ENCODE data around the gene FBXL20.

Gene FBXL20

DNA sequence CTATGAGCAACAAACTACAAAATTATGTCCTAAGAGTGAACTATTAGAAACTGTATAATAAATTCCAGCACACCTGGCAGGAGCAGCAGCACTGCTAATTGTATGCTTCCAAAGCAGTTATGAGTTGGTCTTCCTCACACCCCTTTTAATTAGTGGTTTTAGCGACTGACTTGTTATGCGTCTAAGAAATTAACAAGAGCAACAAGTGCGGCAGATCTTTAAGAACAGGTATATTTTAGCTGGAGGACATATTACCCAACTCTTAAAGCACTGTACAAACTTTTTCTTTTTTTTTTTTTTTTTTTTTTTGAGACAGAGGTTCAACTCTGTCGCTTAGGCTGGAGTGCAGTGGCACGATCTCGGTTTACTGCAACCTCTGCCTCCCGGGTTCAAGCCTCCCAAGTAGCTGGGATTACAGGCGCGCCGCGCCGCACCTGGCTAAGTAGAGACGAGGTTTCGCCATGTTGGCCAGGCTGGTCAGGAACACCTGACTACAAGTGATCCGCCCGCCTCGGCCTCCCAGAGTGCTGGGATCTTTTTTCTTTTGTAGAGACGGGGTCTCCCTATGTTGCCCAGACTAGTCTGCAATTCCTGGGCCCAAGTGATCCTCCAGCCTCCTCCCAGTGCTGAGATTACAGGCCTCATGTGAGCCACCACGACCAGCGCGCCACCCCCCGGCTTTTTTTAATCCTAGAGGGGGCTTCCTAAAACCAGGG is 1.6 kb upstream of the FBXL20 start:
- no peak overlapping the region for H3K9ac ChIP-seq (ENCODE audit: low read length)
- no peaks in the 10 kb centered on the region for H3K27me3 ChIP-seq (ENCODE audit: insufficient read depth, low read length)
- no peaks in the 10 kb centered on the region for H3K9me2 ChIP-seq (ENCODE audit: low read depth, low read length)
- peak overlapping the region; percentile 73 for H3K4me3 ChIP-seq (ENCODE audit: low read depth, low read length, poor library complexity, severe bottlenecking)
- H4K20me1 ChIP-seq (ENCODE audit: insufficient read depth, low read length), result no peaks in the 10 kb centered on the region
- H3K79me2 ChIP-seq (ENCODE audit: insufficient read depth, low read length), result peaks cover 17% of the 10 kb centered on the region; the same call in 1 of the 2 replicates
- TF ChIP-seq, protein P1, sequence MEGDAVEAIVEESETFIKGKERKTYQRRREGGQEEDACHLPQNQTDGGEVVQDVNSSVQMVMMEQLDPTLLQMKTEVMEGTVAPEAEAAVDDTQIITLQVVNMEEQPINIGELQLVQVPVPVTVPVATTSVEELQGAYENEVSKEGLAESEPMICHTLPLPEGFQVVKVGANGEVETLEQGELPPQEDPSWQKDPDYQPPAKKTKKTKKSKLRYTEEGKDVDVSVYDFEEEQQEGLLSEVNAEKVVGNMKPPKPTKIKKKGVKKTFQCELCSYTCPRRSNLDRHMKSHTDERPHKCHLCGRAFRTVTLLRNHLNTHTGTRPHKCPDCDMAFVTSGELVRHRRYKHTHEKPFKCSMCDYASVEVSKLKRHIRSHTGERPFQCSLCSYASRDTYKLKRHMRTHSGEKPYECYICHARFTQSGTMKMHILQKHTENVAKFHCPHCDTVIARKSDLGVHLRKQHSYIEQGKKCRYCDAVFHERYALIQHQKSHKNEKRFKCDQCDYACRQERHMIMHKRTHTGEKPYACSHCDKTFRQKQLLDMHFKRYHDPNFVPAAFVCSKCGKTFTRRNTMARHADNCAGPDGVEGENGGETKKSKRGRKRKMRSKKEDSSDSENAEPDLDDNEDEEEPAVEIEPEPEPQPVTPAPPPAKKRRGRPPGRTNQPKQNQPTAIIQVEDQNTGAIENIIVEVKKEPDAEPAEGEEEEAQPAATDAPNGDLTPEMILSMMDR (IDR thresholded peaks at IDR 0.05; ENCODE audit: low read length), result no peak
- no peak for TF ChIP-seq EZH2 (IDR thresholded peaks at IDR 0.05; ENCODE audit: borderline replicate concordance, low read length)
- H3K4me1 ChIP-seq (ENCODE audit: insufficient read depth, low read length, severe bottlenecking), result peaks cover 18% of the 10 kb centered on the region
- no peaks in the 10 kb centered on the region for H3K9me3 ChIP-seq (ENCODE audit: low read length)
- H3F3A ChIP-seq (ENCODE audit: insufficient read depth, low read length), result 0 out of 2 replicates have a peak, but pooled peaks cover 3% of the 10 kb centered on the region
- H3K4me2 ChIP-seq (ENCODE audit: low read length), result peak overlapping the region; percentile 75
- H2AFZ ChIP-seq (ENCODE audit: low read length), result no peak overlapping the region
- no peak overlapping the region for H3K27ac ChIP-seq (ENCODE audit: low read depth, low read length, poor library complexity, severe bottlenecking)
- peaks cover 28% of the 10 kb centered on the region for H3K36me3 ChIP-seq (ENCODE audit: insufficient read depth, low read length)

DNA sequence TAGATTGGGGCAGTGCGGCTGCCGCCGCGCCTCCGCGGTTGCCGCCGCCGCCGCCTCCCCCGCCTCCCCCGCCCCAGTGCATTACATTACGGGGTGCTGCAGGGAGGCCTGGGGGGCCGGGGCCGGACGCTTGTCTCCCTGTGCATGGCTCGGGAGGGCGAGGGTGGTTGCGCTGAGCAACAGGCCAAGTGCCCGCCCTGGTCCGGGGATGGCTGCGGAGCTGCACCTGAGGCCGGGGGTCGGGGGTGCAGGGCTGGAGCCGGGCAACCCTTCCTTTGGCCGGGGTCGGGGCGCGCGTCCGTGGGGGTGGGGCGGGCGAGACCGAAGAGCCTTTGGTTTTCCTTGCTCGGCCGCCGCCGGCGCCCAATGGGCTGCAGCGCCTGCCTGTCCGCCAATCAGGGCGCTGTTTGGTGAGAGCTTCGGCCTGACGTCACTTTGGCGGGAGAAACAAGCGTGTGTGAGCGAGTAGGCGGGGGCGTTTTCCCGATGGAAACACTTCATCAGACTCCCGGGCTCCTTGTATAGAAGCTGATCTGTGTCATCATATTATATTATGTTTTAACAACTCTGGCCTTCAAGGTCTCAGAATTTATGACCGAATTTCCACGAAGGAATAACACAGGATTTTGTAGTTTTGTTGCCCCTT is 941 bp upstream of the FBXL20 start:
- H2AFZ ChIP-seq (ENCODE audit: low read length), result no peak overlapping the region
- H3K9me3 ChIP-seq (ENCODE audit: low read length), result no peaks in the 10 kb centered on the region
- H3K4me3 ChIP-seq (ENCODE audit: low read depth, low read length, poor library complexity, severe bottlenecking), result peak overlapping the region; percentile 73
- H3K9ac ChIP-seq (ENCODE audit: low read length), result peak overlapping the region; percentile 63
- H3K4me2 ChIP-seq (ENCODE audit: low read length), result peak overlapping the region; percentile 75
- no peak for TF ChIP-seq EZH2 (IDR thresholded peaks at IDR 0.05; ENCODE audit: borderline replicate concordance, low read length)
- TF ChIP-seq, protein P1 (IDR thresholded peaks at IDR 0.05; ENCODE audit: low read length), result no peak
- H3K36me3 ChIP-seq (ENCODE audit: insufficient read depth, low read length), result peaks cover 21% of the 10 kb centered on the region
- H3F3A ChIP-seq (ENCODE audit: insufficient read depth, low read length), result 0 out of 2 replicates have a peak, but pooled peaks cover 3% of the 10 kb centered on the region
- H4K20me1 ChIP-seq (ENCODE audit: insufficient read depth, low read length), result no peaks in the 10 kb centered on the region
- no peaks in the 10 kb centered on the region for H3K9me2 ChIP-seq (ENCODE audit: low read depth, low read length)
- peaks cover 17% of the 10 kb centered on the region; the same call in 1 of the 2 replicates for H3K79me2 ChIP-seq (ENCODE audit: insufficient read depth, low read length)
- no peaks in the 10 kb centered on the region for H3K27me3 ChIP-seq (ENCODE audit: insufficient read depth, low read length)
- H3K4me1 ChIP-seq (ENCODE audit: insufficient read depth, low read length, severe bottlenecking), result peaks cover 18% of the 10 kb centered on the region
- peak overlapping the region; percentile 38 for H3K27ac ChIP-seq (ENCODE audit: low read depth, low read length, poor library complexity, severe bottlenecking)

DNA sequence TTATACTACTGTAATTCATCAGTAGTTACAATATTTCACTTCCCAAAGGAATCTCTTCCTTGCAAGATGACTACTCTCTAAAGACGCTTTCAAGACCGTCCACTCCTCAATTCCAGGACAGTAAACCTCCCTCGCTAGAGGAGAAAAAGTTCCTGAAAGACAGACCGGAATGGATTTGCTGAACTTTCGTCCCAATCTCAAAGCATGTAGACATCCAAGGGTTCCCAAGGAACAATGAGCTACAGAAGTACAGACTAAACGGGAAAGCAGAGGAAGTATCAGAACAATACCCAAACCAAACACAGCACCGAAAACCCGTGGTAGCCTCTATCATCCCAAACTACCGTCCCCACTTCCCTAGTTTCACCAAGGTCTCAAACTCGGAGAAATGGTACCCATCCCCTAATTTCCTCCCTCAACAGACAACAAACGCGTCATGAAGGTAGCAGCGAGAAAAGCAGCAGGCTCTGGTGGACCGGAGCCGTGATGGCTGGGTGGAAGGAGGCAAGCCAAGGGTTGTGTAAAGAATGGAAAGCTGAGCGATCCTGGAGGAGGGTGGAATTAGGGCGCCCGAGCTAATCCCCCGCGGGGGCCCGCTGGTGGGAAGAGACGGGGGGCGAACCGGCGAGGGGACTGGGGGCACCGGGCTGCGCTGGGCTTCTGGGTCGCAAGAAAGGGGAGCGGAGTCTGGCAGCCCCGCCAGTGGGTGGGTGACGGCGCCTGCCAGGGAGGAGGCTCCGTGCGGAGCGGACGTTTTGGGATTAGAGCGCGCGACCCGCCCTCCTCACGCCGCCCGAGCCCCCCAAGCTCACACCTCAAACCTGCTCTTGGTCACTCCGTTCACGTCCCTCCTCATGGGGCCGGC is 647 bp downstream of the FBXL20 start:
- Histone ChIP-seq H3K9me3 (ENCODE audit: low read length) (no peaks in the 10 kb centered on the region), H3K27ac (ENCODE audit: low read depth, low read length, poor library complexity, severe bottlenecking) (no peak overlapping the region), H3K4me2 (ENCODE audit: low read length) (peak overlapping the region; percentile 75), H3K4me3 (ENCODE audit: low read depth, low read length, poor library complexity, severe bottlenecking) (peak overlapping the region; percentile 73), H3K79me2 (ENCODE audit: insufficient read depth, low read length) (peaks cover 17% of the 10 kb centered on the region; the same call in 1 of the 2 replicates), H3K27me3 (ENCODE audit: insufficient read depth, low read length) (no peaks in the 10 kb centered on the region), H3K4me1 (ENCODE audit: insufficient read depth, low read length, severe bottlenecking) (peaks cover 18% of the 10 kb centered on the region), H3K9ac (ENCODE audit: low read length) (peak overlapping the region; percentile 63), H3K36me3 (ENCODE audit: insufficient read depth, low read length) (peaks cover 5% of the 10 kb centered on the region; the same call in 1 of the 2 replicates), H3F3A (ENCODE audit: insufficient read depth, low read length) (0 out of 2 replicates have a peak, but pooled peaks cover 3% of the 10 kb centered on the region), H3K9me2 (ENCODE audit: low read depth, low read length) (no peaks in the 10 kb centered on the region), H2AFZ (ENCODE audit: low read length) (no peak overlapping the region), H4K20me1 (ENCODE audit: insufficient read depth, low read length) (no peaks in the 10 kb centered on the region)
- TF ChIP-seq, protein P1 (IDR thresholded peaks at IDR 0.05; ENCODE audit: low read length), result no peak
- TF ChIP-seq EZH2 (IDR thresholded peaks at IDR 0.05; ENCODE audit: borderline replicate concordance, low read length), result no peak

All from OCI-LY1 (cell line).